GM23338 (cell line): Measurements from ENCODE around the gene AKR1D1. TPM values are rescaled to one million over a fixed set of nuclear protein-coding genes. Genes with fewer than 3 reads are reported as not detected.

Experiments used
- ATAC-seq: fragments of 200-7000 bp; cut with Tn5 transposase; 3 replicates; pipeline ENCODE4 v1.9.1; 2020
- DNase-seq: peaks from one replicate; pipeline ENCODE4 v3.0.0-alpha.2; 2015; ENCODE audit warnings: low spot score
- H2AFZ ChIP-seq: fragments of 200-600 bp; sonication (generic); 2 replicates; pipeline ENCODE4 v1.8.0; 2016; ENCODE audit warnings: antibody characterized with exemption, mild to moderate bottlenecking, moderate library complexity
- H3F3A ChIP-seq: fragments of 200-600 bp; sonication (generic); replicated peaks from 2 replicates; pipeline ENCODE4 v1.8.0; 2017; ENCODE audit warnings: antibody characterized with exemption, mixed run types, low read depth
- H3K27ac ChIP-seq: fragments of 200-600 bp; sonication (generic); 2 replicates; pipeline ENCODE4 v1.6.1; 2016; ENCODE audit warnings: low read depth
- H3K27me3 ChIP-seq: fragments of 200-600 bp; sonication (generic); 2 replicates; pipeline ENCODE4 v1.8.0; 2016; ENCODE audit warnings: mild to moderate bottlenecking, mixed run types, moderate library complexity; ENCODE audit not compliant: insufficient read depth
- H3K36me3 ChIP-seq: fragments of 200-600 bp; sonication (generic); 2 replicates; pipeline ENCODE4 v1.8.0; 2016; ENCODE audit warnings: mild to moderate bottlenecking; ENCODE audit not compliant: insufficient read depth
- H3K4me1 ChIP-seq: fragments of 200-600 bp; sonication (generic); 2 replicates; pipeline ENCODE4 v1.8.0; 2016; ENCODE audit warnings: mild to moderate bottlenecking, moderate library complexity; ENCODE audit not compliant: insufficient read depth
- H3K4me2 ChIP-seq: fragments of 200-600 bp; sonication (generic); 2 replicates; pipeline ENCODE4 v1.7.1; 2017; ENCODE audit warnings: mixed run types
- H3K4me3 ChIP-seq: fragments of 200-600 bp; sonication (generic); 2 replicates; pipeline ENCODE4 v1.6.1; 2016; ENCODE audit warnings: mixed run types
- H3K79me2 ChIP-seq: fragments of 200-600 bp; sonication (generic); replicated peaks from 2 replicates; pipeline ENCODE4 v1.8.0; 2017; ENCODE audit warnings: mild to moderate bottlenecking; ENCODE audit not compliant: insufficient read depth
- H3K9me2 ChIP-seq: fragments of 200-600 bp; sonication (generic); 2 replicates; pipeline ENCODE4 v1.8.0; 2017; ENCODE audit not compliant: insufficient read depth
- H4K20me1 ChIP-seq: fragments of 200-600 bp; sonication (generic); replicated peaks from 2 replicates; pipeline ENCODE4 v1.8.0; 2017; ENCODE audit warnings: mild to moderate bottlenecking; ENCODE audit not compliant: insufficient read depth
- H3K27ac Mint-ChIP-seq: 2 replicates; pipeline ENCODE4 v1.8.0; 2020; ENCODE audit warnings: inconsistent platforms, mild to moderate bottlenecking, moderate library complexity, mixed read lengths
- H3K27me3 Mint-ChIP-seq: 3 replicates; pipeline ENCODE4 v1.8.0; 2022; ENCODE audit warnings: low read depth, mild to moderate bottlenecking, moderate library complexity, mixed read lengths, inconsistent platforms; ENCODE audit not compliant: insufficient read depth, poor library complexity
- H3K36me3 Mint-ChIP-seq: 3 replicates; pipeline ENCODE4 v1.8.0; 2021; ENCODE audit warnings: low read depth, mild to moderate bottlenecking, inconsistent platforms, moderate library complexity, mixed read lengths
- H3K4me1 Mint-ChIP-seq: 3 replicates; pipeline ENCODE4 v1.8.0; 2020; ENCODE audit warnings: mild to moderate bottlenecking, inconsistent platforms, mixed read lengths
- H3K4me3 Mint-ChIP-seq: 3 replicates; pipeline ENCODE4 v1.8.0; 2021; ENCODE audit warnings: moderate library complexity, mild to moderate bottlenecking, inconsistent platforms, mixed read lengths
- H3K9me3 Mint-ChIP-seq: 3 replicates; pipeline ENCODE4 v1.8.0; 2020; ENCODE audit warnings: moderate library complexity, mild to moderate bottlenecking, inconsistent platforms, mixed read lengths
- CREB1 ChIP-seq: fragments of 250-450 bp; sonication (Bioruptor Pico); IDR thresholded peaks from 2 replicates; pipeline ENCODE4 v1.5.0; 2020; ENCODE audit warnings: low read depth, mild to moderate bottlenecking, moderate library complexity
- CTCF ChIP-seq, 2 experiments: fragments of 200-600 bp in 1 of 2; sonication (generic) in 1 of 2; conservative IDR thresholded peaks; 2 replicates each; pipeline versions ENCODE4 v1.5.1 to v1.6.1; 2016 to 2017; ENCODE audit warnings: antibody characterized with exemption in 2 of 2, low read depth in 2 of 2, mild to moderate bottlenecking in 2 of 2, moderate library complexity in 1 of 2
- ETS1 ChIP-seq: IDR thresholded peaks from 2 replicates; pipeline ENCODE4 v1.6.1; 2016; ENCODE audit warnings: antibody characterized with exemption
- EZH2 ChIP-seq: fragments of 200-600 bp; sonication (generic); IDR thresholded peaks from one replicate; pipeline ENCODE4 v1.8.0; 2017; ENCODE audit warnings: antibody characterized with exemption, mild to moderate bottlenecking, low read depth; ENCODE audit not compliant: unreplicated experiment
- EZH2phosphoT487 ChIP-seq: fragments of 200-600 bp; sonication (generic); IDR thresholded peaks from one replicate; pipeline ENCODE4 v1.8.1; 2018; ENCODE audit warnings: antibody characterized with exemption; ENCODE audit not compliant: unreplicated experiment
- JUNB ChIP-seq: IDR thresholded peaks from one replicate; pipeline ENCODE4 v1.6.1; 2016; ENCODE audit warnings: antibody characterized with exemption; ENCODE audit not compliant: unreplicated experiment
- NANOG ChIP-seq: IDR thresholded peaks from 2 replicates; pipeline ENCODE4 v1.6.1; 2016; ENCODE audit warnings: antibody characterized with exemption, borderline replicate concordance
- POLR2AphosphoS5 ChIP-seq: IDR thresholded peaks from 2 replicates; pipeline ENCODE4 v1.6.1; 2016; ENCODE audit warnings: antibody characterized with exemption, low read depth
- REST ChIP-seq: IDR thresholded peaks from one replicate; pipeline ENCODE4 v1.6.1; 2018; ENCODE audit warnings: antibody characterized with exemption; ENCODE audit not compliant: unreplicated experiment
- STAT1 ChIP-seq: IDR thresholded peaks from one replicate; pipeline ENCODE4 v1.6.1; 2016; ENCODE audit warnings: antibody characterized with exemption; ENCODE audit not compliant: unreplicated experiment
- ZNF331 ChIP-seq: fragments of 250-450 bp; sonication (Bioruptor Pico); IDR thresholded peaks from 2 replicates; pipeline ENCODE4 v1.5.0; 2020; ENCODE audit warnings: low read depth, mild to moderate bottlenecking, moderate library complexity
- ZNF462 ChIP-seq: fragments of 250-450 bp; sonication (Bioruptor Pico); IDR thresholded peaks from 2 replicates; pipeline ENCODE4 v1.5.0; 2020; ENCODE audit warnings: mild to moderate bottlenecking, moderate library complexity
- polyA plus RNA-seq: library from polyadenylated mRNA; unstranded; fragments of >200 nt; fragmentation: Nextera tagmentation; extraction: Ambion mirVana; gene quantifications from 2 replicates; pipeline ENCODE4 v1.2.1, GENCODE V29; 2016
- total RNA-seq: library from RNA; depleted of rRNA; stranded (reverse); fragments of >200 nt; shearing (Covaris generic); gene quantifications from 2 replicates; pipeline ENCODE4 v1.2.3, GENCODE V29; 2014

AKR1D1 gene
- total and polyA plus RNA-seq, 2 experiments from 2014 or later = 0.14 TPM; not detected in 1

DNA sequence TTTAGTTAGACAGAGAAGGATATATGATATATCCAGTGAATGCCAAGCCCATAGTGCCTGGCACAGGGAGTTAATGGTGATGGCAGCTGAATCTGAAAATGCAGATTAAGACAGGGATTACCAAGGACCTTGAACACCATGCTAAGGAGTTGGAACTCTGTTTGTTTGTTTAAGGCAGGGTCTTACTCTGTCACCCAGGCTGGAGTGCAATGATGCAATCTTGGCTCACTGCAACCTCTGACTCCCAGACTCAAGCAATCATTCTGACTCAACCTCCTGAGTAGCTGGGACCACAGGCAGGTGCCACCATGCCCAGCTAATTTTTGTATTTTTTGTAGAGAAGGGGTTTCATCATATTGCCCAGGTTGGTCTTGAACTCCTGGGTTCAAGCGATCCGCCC, 1.6 kb downstream of the AKR1D1 start (continued):
- TF ChIP-seq ETS1 (no peak), NANOG (no peak), CREB1 (CRISPR knock-in tag) (no peak), EZH2phosphoT487 (no peak), EZH2 (no peak), ZNF462 (CRISPR knock-in tag) (no peak)

DNA sequence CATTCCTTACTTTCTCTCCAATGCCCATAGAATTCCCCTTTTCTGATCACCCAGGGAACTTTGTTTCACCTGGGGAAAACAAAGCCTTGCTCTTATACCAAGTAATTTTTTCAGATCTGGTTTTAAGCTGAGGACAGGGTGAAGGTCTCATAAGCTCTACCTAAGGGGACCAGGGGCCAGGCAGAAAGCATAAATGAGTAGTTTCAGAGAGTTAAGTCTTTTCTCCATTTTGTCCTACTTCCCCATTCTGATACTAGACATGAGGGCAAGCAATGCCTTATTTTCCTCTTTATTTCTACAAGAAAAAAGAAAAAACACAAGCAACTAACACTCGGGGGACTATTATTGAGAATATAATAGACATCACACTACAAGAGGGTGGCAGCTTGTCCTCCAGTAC, 2.9 kb downstream of the AKR1D1 start:
- Histone ChIP-seq H3K27me3 (no peaks in the 10 kb centered on the region), H3K4me1 (no peaks in the 10 kb centered on the region), H3K27ac (no peak overlapping the region), H3K36me3 (peaks cover 3% of the 10 kb centered on the region; the same call in 1 of the 2 replicates), H3K79me2 (no peaks in the 10 kb centered on the region), H3F3A (no peaks in the 10 kb centered on the region), H3K4me3 (no peak overlapping the region), H3K9me2 (peaks cover 4% of the 10 kb centered on the region), H4K20me1 (no peaks in the 10 kb centered on the region), H3K4me2 (no peak overlapping the region), H2AFZ (no peak overlapping the region)
- ATAC-seq (no peak), DNase-seq (no peak)
- Mint-ChIP-seq H3K4me1 (no peaks in the 10 kb centered on the region; the same call in 2 of the 3 replicates), H3K27ac (no peak overlapping the region), H3K36me3 (peaks cover 27% of the 10 kb centered on the region), H3K9me3 (peaks cover 29% of the 10 kb centered on the region), H3K4me3 (no peak overlapping the region), H3K27me3 (peaks cover 1% of the 10 kb centered on the region)
- TF ChIP-seq EZH2phosphoT487 (no peak), CTCF (conservative IDR thresholded peaks at IDR 0.05; ENCODE audit: low read depth in 2 of 2) (no peak), ETS1 (no peak), STAT1 (no peak), REST (no peak), ZNF331 (CRISPR knock-in tag) (no peak), JUNB (no peak), NANOG (no peak), POLR2AphosphoS5 (no peak)
